ENCODE measurements around the gene PSMB10.
"Not testable (repeated sequence)": the region's sequence is repeated elsewhere in the genome, so short reads cannot be mapped to it uniquely, and the experiment has no call there.

The PSMB10 gene

GRCh38 chr16:67936124-67936879, at the start of gene PSMB10:
Gene PSMB10 (minus strand): TSS chr16:67936850. CDS start chr16:67936749, 101 bp downstream.
- no peak for DNase-seq (ENCODE audit: low spot score)

GRCh38 chr16:67982011-67982696, 45.5 kb upstream of the PSMB10 start:
- no peak for DNase-seq (ENCODE audit: low spot score)

GRCh38 chr16:67979955-67980678, 43.5 kb upstream of the PSMB10 start, which contains the start of gene DPEP3:
Gene DPEP3 (minus strand): TSS chr16:67980499. CDS start chr16:67980380, 119 bp downstream.
- DNase-seq (ENCODE audit: low spot score), result no peak

DNA sequence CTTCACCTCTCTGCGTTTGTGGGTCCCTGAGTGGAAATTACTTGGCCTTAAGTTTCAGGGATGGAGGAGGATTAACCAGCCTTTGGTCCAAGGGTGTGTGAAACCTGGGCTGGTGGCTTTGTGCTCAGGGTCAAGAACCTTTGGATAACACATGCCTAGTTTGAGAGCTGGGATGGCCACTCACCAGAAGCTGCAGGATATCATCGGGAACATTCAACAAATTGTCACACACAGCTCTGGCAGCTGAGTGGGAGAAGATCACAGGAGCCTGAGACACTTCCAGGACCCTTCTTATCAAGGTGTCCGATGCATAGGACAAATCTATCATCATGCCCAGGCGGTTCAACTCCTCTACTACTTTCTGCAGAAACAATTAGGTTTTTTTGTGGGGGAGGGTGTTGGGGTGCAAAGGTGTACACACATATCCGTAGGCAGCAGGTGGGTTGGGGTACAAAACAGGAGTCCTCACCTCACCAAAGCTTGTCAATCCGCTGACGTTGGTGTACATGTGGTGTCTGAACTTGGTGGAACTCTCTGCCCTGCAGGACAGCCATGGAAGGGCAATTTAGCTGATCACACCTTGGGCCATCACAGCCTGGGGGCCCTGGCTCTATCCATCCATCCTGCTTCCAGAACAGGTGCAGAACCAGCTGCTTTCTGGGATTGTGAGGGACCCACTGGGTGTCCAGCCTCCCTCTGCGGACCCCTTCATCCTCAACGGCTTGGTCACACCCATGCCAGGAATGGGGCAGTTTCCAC, 41.0 kb upstream of the PSMB10 start:
- DNase-seq (ENCODE audit: low spot score), result no peak

GRCh38 chr16:67977005-67977404, 40.4 kb upstream of the PSMB10 start:
- DNase-seq (ENCODE audit: low spot score), result no peak

DNA sequence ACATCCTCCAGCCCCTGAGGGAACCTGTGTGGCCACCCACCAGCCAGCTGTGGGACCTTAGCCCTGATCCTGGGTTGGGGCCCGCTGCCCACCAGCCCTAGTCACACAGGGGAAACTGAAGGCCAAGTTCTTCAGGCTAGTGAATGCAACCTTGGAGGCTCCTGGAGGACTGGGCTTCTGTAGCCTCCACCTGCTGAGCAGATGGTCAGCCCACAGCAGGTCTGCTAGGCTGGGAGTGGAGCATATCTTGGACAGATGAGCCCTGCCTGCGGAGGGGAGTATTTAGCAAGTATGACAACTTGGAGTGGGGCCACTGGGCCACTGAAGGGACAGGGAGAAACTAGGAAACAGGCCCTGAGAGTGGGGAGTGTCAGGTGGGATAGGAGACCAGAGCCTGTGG, 39.6 kb upstream of the PSMB10 start:
- DNase-seq (ENCODE audit: low spot score), result no peak

DNA sequence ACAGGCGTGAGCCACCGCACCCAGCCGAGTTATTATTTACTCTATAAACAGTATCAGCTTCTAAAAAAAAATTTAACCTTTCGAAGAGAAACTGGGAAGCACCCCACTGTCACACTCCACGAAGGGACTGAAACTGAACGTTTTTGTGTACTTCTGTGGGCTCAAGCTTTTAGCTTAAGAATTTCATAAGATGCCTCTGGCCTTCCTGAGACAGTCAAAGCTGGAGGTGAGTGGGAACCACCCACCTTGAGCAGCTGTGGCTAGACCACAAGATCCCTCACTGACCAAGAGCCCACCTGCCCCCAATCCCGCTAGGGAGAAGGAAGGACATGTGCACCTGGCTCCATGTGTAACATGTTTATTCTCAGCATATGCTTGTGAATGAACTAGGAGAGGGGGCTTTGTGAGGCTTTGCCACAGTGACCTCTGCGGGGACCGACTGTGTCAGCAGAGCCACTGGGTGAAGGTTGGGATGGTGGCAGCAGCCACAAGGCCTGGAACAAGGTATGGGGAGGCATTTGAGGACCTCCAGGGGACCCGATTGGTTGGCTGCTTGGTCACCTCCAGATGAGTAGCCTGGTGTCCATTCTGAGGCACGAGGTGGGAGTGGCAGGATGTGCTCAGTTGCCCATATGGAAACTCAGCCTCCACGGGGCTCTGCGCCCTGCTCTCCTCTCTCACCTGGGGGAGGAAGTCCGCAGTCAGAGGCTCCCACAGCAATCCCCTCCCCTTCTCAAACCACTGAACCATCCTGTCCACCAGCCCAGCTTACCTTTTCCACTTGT, 38.9 kb upstream of the PSMB10 start:
- DNase-seq (ENCODE audit: low spot score), result no peak

GRCh38 chr16:67972285-67972684, 35.6 kb upstream of the PSMB10 start:
- not testable (repeated sequence) for DNase-seq (ENCODE audit: low spot score)

- DNase-seq (ENCODE audit: low spot score), result no peak
Measured at GRCh38 chr16:67971111-67971510, 34.5 kb upstream of the PSMB10 start.

GRCh38 chr16:67969254-67970039, 32.8 kb upstream of the PSMB10 start:
- peak; percentile 29 for DNase-seq (ENCODE audit: low spot score)

GRCh38 chr16:67968400-67969253, 32.0 kb upstream of the PSMB10 start, which contains the start of gene SLC12A4:
Gene SLC12A4 (minus strand): TSS chr16:67968637. CDS start chr16:67968553, 84 bp downstream.
- peak; percentile 67 for DNase-seq (ENCODE audit: low spot score)

GRCh38 chr16:67967958-67968399, 31.3 kb upstream of the PSMB10 start:
- DNase-seq (ENCODE audit: low spot score), result no peak

DNA sequence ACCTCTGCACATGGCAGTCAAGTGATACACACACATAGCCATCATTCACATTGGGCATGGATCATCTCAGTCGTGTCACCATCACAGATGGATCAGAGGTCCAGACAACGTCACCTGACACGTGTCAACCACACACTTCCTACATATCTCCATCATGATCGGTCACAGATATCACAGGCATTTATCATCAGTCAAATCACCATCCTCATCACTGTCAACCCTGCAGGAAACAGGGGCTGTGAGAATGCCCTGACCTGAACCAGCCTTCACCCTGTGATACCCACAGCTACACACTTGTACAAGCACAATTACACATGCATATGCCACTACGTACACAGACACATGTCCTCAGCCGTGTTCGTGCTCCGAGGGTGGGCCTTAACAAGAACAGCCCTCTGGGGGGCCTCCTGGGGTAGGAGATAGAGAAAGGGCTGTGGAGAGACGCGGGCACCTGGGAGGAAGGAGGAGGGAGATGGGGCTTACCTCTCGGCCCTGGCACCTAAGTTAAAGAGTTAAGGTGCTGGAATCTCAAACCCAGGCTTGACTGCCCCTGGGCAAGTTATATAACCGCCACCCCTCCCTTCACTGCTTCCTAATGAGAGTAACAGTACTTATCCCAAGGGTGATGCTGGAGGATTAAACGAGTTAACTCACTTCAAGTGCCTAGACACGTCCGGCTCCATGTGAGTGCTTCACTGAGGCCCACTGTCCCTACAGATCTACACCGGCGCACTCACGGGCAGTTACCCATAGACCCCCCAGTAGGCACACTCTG, 30.7 kb upstream of the PSMB10 start:
- DNase-seq (ENCODE audit: low spot score), result no peak

- DNase-seq (ENCODE audit: low spot score), result no peak
Measured at GRCh38 chr16:67966549-67967182, 30.0 kb upstream of the PSMB10 start.

DNA sequence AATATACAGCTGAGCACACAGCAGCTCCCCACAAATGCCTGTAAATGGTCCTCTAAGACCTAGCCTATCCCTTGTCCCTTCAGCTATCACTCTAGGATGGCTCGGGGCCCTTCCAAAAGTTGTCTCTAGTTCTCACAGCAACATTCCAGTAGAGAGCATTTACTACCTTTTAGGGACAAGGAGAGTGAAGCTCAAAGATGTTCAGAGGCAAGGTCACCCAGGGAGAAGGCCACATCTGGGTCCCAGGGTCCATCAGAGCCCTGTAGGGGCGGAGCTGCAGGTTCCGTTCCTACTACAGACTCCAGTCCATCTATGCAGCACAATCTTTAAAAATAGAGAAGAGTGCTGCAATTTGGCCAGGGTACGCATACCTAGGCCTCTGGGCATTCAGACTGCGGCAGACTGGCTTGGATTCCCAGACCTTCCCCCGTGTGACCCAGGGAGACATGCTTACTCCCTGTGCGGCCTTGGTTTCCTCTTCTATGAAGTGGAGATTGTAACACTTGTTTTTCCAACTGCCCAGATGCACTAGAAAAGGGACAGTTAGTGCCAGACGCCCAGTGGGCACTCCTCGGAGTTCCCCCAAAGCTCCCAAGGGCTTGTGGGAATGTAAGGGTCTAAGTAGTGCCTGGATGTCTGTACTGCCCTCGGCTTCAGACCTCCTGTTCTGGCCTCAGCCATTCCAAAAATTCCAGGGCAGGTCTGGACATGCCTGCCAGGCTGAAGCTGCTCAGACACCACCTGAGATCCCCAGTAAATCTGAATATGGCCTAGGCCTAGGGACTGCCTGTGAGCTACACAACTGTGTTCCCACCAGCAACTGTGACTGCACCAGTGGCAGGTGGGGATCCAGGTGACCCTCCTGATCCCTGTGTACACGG, 29.3 kb upstream of the PSMB10 start:
- DNase-seq (ENCODE audit: low spot score), result no peak

DNA sequence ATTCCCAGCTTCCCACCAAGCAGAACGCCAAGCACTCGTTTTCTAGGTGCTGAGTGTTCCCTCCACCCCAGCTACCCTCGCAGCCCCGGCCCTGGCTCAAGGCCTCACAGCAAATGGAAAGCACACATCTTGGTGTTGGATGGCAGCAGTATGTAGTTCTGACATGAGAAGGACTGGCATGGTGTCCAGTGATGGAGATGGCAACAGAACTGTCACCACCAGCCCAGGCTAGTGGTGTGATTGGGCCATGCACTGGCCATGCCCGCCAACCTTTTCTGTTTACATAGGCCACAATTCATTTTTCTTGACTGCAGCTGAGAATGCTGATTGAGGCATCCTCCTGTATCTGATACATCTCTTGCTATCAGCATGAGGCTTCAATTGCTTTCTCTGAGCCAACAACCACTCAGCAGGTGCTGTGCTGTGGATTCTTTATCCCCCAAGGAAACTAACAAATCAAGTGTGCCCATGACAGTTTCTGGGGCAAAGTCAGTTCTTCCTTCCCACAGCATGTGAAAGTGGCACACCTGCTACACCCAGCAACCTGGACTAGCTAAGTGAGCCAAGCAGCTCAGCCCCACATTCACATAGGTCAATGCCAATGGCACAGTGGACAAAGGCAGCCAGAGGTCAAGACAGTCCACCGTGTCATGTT, 28.0 kb upstream of the PSMB10 start:
- no peak for DNase-seq (ENCODE audit: low spot score)
